ENCODE results near the gene PKHD1.

PKHD1 gene

GRCh38 chr6:52012582-52012981, 74.8 kb downstream of the PKHD1 start:
- H3K4me3 ChIP-seq (ENCODE audit: control insufficient read depth, low read depth, low read length), result no peak overlapping the region
- no peak for DNase-seq (ENCODE audit: low read depth)
- no peak for TF ChIP-seq CTCF (conservative IDR thresholded peaks at IDR 0.05; ENCODE audit: control insufficient read depth, insufficient read depth, low read depth, low read length)

GRCh38 chr6:52010806-52011205, 76.6 kb downstream of the PKHD1 start:
- TF ChIP-seq CTCF (conservative IDR thresholded peaks at IDR 0.05; ENCODE audit: control insufficient read depth, insufficient read depth, low read depth, low read length), result no peak
- H3K4me3 ChIP-seq (ENCODE audit: control insufficient read depth, low read depth, low read length), result no peak overlapping the region
- no peak for DNase-seq (ENCODE audit: low read depth)

GRCh38 chr6:52010145-52010544, 77.3 kb downstream of the PKHD1 start:
- TF ChIP-seq CTCF (conservative IDR thresholded peaks at IDR 0.05; ENCODE audit: control insufficient read depth, insufficient read depth, low read depth, low read length), result no peak
- DNase-seq (ENCODE audit: low read depth), result no peak
- H3K4me3 ChIP-seq (ENCODE audit: control insufficient read depth, low read depth, low read length), result no peak overlapping the region

GRCh38 chr6:52009466-52010140, 77.8 kb downstream of the PKHD1 start:
- H3K4me3 ChIP-seq (ENCODE audit: control insufficient read depth, low read depth, low read length), result no peak overlapping the region
- no peak for DNase-seq (ENCODE audit: low read depth)
- no peak for TF ChIP-seq CTCF (conservative IDR thresholded peaks at IDR 0.05; ENCODE audit: control insufficient read depth, insufficient read depth, low read depth, low read length)

- DNase-seq (ENCODE audit: low read depth), result no peak
- H3K4me3 ChIP-seq (ENCODE audit: control insufficient read depth, low read depth, low read length), result no peak overlapping the region
- TF ChIP-seq CTCF (conservative IDR thresholded peaks at IDR 0.05; ENCODE audit: control insufficient read depth, insufficient read depth, low read depth, low read length), result no peak
These were observed 87.3 kb downstream of the PKHD1 start for GRCh38 chr6:52000064-52000463.

- no peak overlapping the region for H3K4me3 ChIP-seq (ENCODE audit: control insufficient read depth, low read depth, low read length)
- no peak for TF ChIP-seq CTCF (conservative IDR thresholded peaks at IDR 0.05; ENCODE audit: control insufficient read depth, insufficient read depth, low read depth, low read length)
- DNase-seq (ENCODE audit: low read depth), result no peak
These were observed 91.0 kb downstream of the PKHD1 start for GRCh38 chr6:51996296-51996947.

All from fibroblast of mammary gland (primary cell).